ENCODE data around the gene C7orf25.

The C7orf25 gene

GRCh38 chr7:42911454-42912447 lies at the start of gene C7orf25:
Gene C7orf25 (minus strand): TSS chr7:42912070. CDS start chr7:42910900, 1,170 bp downstream.
- peak; percentile 95 for DNase-seq

GRCh38 chr7:42961170-42961569 lies 49.3 kb upstream of the C7orf25 start:
- DNase-seq: no peak

GRCh38 chr7:42960762-42961161 lies 48.9 kb upstream of the C7orf25 start:
- no peak for DNase-seq

- no peak for DNase-seq
Observed at GRCh38 chr7:42959549-42959948, 47.7 kb upstream of the C7orf25 start.

GRCh38 chr7:42956062-42956461 lies 44.2 kb upstream of the C7orf25 start:
- DNase-seq: no peak

- no peak for DNase-seq
Observed at GRCh38 chr7:42953994-42954393, 42.1 kb upstream of the C7orf25 start.

GRCh38 chr7:42952328-42952727 lies 40.5 kb upstream of the C7orf25 start:
- DNase-seq: no peak

GRCh38 chr7:42950417-42950816 lies 38.5 kb upstream of the C7orf25 start:
- DNase-seq: no peak

- DNase-seq: no peak
Observed at GRCh38 chr7:42947521-42947920, 35.7 kb upstream of the C7orf25 start.

GRCh38 chr7:42946627-42946950 lies 34.7 kb upstream of the C7orf25 start:
- DNase-seq: no peak

GRCh38 chr7:42945821-42946626 lies 34.2 kb upstream of the C7orf25 start:
- DNase-seq: no peak

GRCh38 chr7:42940985-42941847 lies 29.3 kb upstream of the C7orf25 start:
- DNase-seq: peak; percentile 69

GRCh38 chr7:42939457-42940240 lies 27.8 kb upstream of the C7orf25 start:
- no peak for DNase-seq

- DNase-seq: no peak
Observed at GRCh38 chr7:42935861-42936260, 24.0 kb upstream of the C7orf25 start.

- no peak for DNase-seq
Observed at GRCh38 chr7:42934291-42934690, 22.4 kb upstream of the C7orf25 start.

- DNase-seq: no peak
Observed at GRCh38 chr7:42932811-42933591, 21.1 kb upstream of the C7orf25 start.

- peak; percentile 98 for DNase-seq
Observed at GRCh38 chr7:42931834-42932651, 20.2 kb upstream of the C7orf25 start, which contains the start of the genes MRPL32 and PSMA2. Gene MRPL32 (plus strand): TSS chr7:42932376. CDS start chr7:42932387, 11 bp downstream. Gene PSMA2 (minus strand): TSS chr7:42932174. CDS start chr7:42932158, 16 bp downstream.

- peak; percentile 47 for DNase-seq
Observed at GRCh38 chr7:42931447-42931833, 19.6 kb upstream of the C7orf25 start.

- DNase-seq: no peak
Observed at GRCh38 chr7:42930889-42931288, 19.0 kb upstream of the C7orf25 start.

- DNase-seq: no peak
Observed at GRCh38 chr7:42929449-42929848, 17.6 kb upstream of the C7orf25 start.

All from CD4-positive, alpha-beta T cell treated with Interleukin-21 for 1 hour (primary cell).